ENCODE data around the gene SLC6A18.

SLC6A18 gene

DNA sequence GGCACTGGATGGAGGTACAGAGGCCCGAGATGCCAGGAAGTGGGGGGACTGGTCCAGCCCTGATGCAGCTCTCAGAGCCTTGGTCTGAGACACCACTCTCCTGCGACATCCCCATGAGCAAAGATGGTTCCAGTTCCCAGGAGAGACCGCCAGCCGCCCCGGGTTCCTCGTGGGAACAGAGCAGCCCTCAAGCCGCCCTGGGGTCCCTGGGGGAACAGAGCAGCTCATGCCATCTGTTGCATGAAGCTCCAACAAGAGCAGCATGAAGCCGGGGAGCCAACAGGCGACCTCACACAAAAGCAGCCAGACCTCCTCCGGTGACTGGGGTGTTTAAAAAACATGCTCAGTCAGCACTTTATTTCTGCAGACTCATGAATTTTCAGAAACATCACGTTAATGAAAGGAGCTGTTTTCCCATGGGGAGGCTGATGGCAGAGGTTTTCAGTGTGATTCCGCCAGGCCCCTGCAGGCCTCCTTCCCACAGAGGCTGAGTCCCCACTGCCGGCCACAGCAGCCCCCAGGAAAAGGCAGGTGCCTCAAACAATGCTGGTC is 6.2 kb downstream of the SLC6A18 start:
- no peak for DNase-seq (ENCODE audit: low spot score)

DNA sequence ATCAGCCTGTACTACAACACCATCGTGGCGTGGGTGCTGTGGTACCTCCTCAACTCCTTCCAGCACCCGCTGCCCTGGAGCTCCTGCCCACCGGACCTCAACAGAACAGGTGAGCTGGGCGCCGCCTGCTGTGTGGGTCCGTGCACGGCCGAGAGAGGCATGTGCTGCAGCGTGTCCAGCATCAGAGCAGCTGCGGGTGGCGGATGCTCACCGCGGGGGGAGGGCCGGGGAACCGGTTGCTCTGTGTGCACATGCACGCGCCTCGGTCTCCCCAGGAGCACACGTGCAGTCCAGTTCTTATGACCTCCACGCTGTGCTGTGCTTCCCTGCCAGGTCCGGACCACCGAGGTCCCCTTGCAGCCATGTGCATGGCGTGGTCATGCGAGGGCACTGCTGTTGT is 7.6 kb downstream of the SLC6A18 start:
- DNase-seq (ENCODE audit: low spot score) = no peak

DNA sequence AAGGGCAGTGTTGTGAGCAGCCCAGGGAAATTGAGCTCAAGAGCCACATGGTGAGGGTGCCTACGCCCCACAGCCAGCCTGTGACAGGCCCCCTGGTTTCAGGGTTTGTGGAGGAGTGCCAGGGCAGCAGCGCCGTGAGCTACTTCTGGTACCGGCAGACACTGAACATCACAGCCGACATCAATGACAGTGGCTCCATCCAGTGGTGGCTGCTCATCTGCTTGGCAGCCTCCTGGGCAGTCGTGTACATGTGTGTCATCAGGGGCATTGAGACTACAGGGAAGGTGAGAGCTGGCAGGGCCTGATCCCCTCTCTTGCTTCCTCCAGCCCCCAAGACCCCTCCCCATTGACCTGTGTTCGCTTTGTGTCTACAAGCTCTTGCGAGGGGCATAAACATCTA is 10.2 kb downstream of the SLC6A18 start:
- DNase-seq (ENCODE audit: low spot score) = no peak

DNA sequence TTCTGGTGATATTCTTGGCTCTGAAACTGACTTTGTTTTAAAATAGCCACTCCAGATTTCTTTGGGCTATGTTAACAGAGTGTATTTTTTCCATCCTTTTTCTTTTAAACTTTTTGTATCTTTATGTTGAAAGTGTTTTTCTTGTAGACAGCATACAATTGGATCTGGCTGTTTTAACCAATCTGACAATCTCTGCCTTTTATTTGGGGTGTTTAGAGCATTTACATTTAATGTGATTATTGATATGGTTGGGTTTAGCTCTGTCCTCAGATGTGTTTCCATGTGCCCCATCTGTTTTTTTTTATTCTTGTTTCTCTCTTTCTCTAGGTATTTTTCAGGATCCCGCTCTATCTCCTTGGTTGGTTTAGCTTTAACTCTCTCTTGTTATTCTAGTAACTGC is 10.7 kb downstream of the SLC6A18 start:
- no peak for DNase-seq (ENCODE audit: low spot score)

DNA sequence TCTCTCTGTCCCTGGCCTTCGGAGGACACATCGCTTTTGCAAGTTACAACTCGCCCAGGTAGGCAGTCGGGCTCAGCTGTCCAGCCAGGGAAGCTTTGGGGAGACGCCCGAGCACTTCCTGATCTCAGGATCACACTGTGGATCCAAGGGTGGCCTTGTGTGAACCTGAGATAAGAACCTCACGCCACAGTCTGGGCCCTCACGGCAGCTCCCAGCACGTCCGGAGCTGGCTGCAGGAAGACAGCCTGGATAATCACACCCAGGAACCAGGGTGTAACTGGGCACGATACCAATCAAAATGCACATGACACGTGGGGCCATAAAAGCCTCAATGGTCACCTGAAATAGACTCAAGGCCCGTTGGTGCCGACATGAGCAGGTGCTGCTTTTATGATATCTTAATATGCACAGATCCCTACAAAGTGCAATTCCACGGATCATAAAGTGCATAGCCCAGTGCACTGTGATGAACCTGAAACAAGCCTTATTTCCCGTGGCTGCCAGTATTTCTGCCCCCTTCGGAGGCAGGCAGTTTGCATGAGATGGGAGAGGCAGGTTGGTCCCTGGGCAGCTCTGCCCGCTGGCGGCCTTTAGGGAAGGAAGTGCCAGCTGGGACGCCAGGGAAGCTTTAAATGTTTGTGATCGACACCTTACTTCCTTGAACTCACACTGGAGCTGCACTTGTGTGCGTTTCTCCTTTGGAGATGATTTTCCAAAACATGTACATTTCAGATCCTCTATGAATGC is 14.5 kb downstream of the SLC6A18 start:
- no peak for DNase-seq (ENCODE audit: low spot score)

DNA sequence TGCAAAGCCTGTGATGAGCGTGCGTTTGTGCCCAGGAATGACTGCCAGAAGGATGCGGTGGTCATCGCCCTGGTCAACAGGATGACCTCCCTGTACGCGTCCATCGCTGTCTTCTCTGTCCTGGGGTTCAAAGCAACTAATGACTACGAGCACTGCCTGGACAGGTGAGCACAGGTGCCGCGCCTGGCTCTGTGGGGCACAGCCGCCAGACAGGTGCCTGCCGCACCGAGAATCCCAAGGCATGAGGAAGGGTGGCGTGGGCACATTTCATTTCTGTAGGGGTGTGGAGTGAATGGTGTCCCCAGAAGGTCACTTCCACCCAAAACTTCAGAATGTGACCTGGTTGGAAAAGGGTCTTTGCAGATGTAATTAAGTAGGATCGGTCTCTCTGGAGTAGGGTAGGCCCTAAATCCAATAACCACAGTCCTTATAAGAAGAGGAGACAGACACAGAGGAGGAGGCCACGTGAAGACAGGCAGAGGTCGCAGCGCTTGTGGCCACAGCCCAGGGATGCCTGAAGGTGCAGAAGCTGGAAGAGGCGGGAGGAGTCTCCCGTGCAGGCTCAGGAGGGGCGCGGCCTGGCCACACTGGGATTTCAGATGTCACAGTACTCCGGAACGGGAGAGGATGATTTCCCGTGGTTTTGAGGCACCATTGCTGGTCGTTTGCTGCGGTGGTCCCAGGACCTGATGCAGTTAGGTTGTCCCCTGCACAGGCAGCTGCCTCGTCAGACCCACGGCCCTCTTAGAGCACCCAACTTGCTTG is 15.5 kb downstream of the SLC6A18 start:
- no peak for DNase-seq (ENCODE audit: low spot score)

DNA sequence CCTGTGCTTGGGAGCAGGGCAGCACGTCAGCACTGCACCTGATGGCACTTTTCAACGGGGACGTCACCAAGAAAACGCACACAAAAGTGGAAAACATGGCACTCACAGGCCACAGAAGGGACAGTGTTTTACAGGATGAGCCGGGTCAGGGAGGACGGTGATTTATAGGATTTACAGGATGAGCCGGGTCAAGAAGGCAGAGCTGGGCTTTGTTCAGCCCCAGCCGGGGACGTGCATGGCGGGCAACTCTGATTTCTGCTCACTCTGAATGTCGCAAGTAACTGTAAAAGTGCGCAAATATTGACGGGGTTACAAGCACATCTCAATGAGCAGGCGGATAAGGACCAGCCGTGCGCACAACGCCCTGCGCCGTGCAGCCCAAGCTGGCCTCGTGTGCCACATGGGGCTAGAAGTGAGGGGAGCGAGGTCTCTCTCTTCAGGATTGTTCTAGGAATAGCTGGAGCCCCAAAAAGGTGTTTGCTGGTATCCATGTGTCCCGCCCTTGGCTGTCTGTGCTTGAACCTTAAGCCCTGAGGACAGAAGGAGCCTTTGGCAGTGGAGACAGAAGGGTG is 16.4 kb downstream of the SLC6A18 start:
- DNase-seq (ENCODE audit: low spot score) = no peak

DNA sequence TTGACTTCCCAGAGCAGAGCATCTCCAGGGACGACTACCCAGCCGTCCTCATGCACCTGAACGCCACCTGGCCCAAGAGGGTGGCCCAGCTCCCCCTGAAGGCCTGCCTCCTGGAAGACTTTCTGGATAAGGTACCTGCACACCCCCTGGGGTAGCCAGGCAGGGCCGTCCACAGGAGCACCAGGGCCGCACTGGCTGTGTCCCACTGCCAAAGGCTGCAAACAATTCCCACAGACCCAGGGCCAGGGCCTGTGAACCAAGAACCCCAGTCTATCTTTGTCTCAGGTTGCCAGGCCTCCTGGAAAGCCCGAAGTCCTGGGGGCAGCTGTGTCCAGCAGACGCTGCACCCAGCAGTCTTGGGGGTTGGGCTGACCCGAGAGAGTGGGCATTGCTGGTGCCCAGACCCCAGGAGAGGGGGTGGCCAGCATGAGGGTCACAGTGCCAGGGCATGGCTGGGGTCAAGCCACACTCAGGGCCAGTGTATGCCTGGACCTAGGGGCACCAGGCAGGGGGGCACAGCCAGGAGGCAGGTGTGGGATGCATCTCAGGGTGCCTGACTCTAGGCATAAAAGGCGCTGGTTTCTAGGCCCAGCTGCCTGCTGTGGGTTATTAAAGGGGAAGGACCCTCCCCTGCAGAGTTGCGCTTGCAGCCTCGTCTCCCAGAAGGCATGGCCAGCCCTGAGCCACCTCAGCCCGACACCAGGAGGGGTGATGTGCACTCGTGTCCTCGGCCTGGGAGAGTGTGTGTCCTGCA is 17.7 kb downstream of the SLC6A18 start:
- no peak for DNase-seq (ENCODE audit: low spot score)

DNA sequence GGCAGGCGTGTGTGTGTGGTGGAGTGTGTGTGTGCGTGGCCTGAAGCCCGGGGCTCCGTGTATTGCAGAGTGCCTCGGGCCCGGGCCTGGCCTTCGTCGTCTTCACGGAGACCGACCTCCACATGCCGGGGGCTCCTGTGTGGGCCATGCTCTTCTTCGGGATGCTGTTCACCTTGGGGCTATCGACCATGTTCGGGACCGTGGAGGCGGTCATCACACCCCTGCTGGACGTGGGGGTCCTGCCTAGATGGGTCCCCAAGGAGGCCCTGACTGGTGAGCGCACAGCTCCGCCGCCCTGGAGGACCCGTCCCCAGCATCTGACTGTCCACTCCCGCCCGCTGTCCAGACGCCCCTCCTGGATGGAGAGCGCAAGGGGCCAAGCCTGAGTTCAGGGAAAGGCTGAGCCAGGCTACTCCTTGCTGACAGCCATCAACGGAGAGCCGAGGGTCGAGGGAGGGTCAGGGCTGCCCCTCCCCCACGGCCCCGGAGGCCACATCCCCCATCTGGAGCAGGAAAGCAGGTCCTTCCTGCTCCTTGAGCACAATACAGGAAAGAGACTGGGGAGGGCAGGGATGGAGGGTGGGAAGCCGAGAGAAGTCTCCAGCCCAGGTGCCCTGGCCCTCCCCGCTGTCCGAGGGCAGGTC is 18.4 kb downstream of the SLC6A18 start:
- no peak for DNase-seq (ENCODE audit: low spot score)

DNA sequence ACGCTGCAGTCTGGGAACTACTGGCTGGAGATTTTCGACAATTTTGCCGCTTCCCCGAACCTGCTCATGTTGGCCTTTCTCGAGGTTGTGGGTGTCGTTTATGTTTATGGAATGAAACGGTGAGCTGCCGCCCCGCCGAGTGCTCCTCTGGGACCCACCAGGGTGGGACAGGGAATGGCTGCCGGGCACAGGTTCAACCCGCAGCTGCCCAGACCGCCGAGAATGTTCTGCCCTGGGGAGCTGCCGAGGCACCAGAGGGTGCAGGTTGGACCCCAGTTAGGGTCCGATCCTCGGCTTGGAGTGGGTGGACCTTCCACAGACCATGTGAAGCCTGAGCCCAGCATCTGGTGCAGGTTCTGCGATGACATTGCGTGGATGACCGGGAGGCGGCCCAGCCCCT is 19.1 kb downstream of the SLC6A18 start:
- DNase-seq (ENCODE audit: low spot score) = no peak

DNA sequence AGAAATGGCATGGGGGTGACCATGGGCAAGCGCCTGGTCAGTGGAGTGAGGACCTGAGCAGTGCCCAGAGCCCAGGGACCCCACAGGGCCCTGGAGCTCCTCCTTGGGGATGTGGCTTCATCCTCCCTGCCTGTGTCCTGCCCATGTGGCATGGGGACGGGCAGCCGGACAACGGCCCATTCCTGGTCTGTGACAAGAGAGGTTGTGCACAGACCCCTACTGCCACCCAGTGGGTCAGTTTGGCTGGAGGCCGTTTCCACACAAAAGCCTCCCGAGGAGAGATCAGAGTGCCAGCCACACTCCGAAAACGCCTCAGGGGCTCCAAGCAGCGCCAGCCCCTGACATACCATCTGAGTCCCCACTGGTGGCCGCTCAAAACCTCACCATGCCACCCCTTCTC is 19.8 kb downstream of the SLC6A18 start:
- DNase-seq (ENCODE audit: low spot score) = no peak

DNA sequence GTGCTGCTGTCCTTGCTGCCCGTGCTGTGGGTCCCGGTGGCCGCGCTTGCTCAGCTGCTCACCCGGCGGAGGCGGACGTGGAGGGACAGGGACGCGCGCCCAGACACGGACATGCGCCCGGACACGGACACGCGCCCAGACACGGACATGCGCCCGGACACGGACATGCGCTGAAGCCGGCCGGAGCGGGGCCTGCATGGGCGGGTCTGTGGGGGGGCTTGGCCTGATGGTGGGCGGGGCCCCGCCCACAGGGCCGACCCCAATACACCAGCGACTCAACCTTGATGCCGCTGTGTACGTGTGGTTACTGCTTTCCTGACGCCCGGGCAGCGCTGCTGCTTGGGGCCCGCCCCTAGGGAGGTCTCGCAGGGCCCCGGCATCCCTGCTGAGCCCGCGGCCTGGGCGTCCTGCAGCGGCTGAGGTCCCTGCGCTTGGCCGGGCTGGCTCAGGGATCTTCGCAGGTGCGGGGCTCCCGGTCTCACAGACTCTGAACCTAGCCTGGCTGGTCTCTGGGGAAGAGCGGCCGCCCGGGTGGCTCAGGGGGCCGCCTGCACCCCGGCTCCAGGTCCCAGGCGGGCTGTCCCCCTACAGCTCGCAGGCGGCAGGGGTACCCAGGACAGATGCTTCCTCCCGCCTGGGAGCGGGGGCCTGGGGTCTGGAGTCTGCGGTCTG is 20.9 kb downstream of the SLC6A18 start:
- peak; percentile 4 for DNase-seq (ENCODE audit: low spot score)

DNA sequence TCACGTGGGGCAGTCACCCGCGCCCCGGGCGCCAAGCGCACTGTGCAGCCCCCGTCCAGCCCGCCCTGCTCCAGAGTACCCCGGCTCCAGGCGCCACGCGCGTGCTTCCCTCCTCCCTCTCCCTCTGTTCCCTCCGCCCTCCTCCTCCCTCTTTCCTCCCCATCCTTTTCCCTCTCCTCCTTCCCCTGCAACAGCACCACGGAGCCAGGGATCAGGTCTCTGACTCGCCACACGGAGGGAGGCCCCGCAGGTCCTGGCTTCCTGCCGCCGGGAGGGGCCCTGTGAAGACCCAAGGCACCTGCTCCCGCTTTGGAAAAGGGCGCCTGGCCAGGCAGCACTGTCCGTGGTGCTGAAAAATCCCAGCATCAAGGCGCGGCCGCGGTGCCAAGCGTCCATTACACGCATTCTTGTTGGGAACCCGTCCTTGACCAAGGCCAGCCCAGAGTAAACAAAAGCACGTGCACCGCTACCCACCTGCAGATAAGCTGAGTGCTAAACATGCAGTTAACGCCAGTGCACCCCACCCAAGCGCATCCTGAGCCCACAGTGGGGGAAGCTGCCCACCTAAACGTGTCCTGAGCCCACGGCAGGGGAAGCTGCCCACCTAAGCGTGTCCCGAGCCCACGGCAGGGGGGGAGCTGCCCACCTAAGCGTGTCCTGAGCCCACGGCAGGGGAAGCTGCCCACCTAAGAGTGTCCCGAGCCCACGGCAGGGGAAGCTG is 21.7 kb downstream of the SLC6A18 start:
- peak; percentile 4 for DNase-seq (ENCODE audit: low spot score)

DNA sequence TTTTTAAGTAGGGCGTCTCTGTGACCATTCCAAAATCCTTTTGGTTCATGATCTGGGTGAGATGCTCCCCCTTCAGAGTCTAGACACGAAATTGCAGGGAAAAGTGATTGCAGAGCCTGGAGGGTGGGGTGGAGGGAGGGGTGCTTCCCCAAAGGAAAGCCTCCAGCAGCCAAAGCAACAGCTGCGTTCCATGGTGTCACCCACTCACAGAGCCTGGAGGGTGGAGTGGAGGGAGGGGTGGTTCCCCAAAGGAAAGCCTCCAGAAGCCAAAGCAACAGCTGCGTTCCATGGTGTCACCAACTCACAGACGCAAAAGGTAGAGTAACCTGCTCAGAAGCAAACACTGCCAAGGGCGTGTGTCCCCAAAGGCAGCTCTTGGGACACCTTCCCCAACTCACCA is 22.6 kb downstream of the SLC6A18 start:
- DNase-seq (ENCODE audit: low spot score) = no peak

DNA sequence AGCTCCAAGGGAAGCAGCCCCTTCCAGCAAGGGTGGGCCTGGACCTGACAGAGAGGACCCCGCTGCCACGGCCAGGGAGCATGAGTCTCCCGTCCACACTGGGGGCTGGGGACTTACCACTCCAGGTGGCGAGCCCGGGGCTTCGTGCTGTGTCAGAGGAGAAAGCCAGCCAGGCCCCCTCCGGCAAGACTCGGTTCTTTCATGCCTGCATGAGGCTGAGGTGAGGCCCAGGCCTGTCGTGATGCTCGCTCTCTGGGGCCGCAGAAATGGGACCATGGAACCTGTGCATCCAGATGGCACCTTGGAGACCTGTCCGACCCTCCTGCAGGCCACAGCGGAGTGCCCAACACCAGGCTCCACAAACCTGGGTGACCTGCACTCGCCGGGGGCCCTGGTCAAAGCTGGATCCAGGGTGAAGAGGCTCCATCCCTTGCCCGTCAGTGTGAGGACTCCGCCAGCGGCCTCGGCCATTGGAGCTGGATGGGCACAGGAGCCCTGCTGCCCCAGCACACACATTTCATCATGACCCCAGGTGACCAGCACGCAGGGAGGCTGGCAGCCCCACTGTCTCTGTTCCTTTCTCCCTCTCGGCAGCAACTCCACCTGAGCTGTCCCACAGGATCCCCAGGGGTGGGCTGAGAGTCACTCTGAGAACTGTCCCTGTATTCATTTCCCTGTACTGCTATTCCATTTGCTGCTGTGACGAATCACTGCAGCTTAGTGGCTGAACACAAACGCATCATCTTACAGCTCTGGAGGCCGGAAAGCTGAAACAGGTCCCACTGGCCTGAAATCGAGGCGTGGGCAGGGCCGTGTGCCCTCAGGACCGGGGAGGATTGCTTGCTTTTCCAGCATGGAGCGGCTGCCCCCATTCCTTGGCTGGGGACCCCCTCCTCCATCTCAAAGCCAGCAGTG is 24.4 kb downstream of the SLC6A18 start:
- no peak for DNase-seq (ENCODE audit: low spot score)

DNA sequence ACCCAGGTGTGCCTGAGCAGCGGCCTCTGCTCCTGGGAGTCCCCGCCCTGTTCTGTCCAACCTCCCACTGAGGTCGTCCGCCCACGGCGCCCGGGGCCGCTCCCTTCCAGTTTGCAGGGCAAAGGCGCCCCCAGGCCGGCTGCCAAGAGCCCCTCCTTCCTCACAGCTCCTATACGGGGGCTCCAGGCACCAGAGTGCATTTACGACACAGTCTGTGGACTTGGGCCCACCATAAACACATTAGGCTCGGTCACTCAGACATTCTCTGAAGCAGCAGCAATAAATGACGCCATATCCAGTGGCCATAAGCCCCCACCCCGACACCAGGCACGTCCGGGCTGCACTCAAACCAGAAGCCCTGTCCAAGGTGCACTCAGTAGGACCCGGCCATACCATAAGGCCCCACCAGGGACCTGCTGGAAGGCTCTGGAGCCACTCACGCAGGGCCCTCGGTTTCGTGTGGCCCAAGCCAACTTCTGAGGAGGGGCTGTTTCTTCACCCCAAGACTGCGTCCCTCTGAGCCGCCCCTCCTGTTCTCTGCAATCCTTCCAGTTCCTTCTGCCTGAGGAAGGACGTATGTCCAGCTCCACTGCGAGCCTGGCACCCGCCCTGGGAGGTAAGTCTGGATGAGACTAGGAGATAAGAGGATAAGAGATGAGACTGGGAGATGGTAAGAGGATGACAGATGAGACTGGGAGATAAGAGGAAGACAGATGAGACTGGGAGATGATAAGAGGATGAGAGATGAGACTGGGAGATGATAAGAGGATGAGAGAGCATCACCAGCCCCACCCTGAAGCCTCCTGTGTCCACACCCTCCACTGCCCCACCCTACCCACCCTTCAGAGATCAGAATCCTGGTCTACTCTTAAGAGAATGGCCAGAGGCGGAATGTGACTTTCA is 26.7 kb downstream of the SLC6A18 start:
- no peak for DNase-seq (ENCODE audit: low spot score)

DNA sequence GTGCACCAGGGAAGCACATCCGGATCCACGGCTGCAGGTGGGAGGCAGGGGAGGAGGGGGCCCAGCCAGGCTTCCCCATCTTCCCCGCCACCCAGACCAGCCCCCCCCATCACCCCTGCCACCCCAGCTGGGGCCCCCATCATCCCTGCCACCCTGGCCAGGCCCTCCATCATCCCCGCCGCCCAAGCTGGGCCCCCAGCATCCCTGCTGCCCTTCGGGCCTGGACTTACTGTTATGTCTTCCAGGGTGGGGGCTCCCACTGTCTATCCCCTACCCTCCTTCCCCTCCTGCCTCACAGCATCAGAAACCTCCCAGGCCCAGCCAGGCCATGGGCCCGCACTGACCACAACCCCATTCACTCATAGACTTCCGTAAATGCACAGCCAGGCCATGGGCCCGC is 27.5 kb downstream of the SLC6A18 start:
- no peak for DNase-seq (ENCODE audit: low spot score)

DNA sequence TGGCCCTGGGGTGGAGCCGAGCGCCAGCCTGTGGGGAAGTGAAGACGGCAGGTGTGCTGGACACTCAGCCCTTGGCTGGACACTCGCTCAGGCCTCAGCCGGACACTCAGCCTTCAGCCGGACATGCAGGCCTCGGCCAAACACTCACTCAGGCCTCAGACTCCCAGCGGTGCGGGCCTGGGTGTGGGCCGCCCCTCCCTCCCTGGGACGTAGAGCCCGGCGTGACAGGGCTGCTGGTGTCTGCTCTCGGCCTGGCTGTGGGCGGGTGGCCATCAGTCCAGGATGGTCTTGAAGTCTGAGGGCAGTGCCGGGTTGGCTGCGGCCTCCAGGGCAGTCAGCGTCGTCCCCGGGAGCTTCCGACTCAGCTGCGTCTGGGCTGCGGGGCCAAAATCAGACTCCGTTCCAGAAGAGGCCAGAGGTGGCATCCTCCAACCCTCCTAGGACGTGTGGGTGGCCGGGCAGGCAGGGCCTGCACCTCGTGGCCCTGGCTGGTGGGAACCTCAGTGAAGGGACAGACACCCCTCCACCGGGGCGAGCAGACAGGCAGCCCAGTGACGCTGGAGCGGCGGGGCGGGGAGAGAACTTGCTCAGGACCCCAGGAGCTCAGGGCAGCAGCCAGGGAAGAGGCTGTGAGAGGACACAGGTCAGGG is 28.4 kb downstream of the SLC6A18 start:
- no peak for DNase-seq (ENCODE audit: low spot score)
